Vagina (tissue), 2 donors: Measurements from ENCODE around the gene MTUS2. TPM values are rescaled to one million over a fixed set of nuclear protein-coding genes. Genes with fewer than 3 reads are reported as not detected.

Source experiments
- DNase-seq, 2 donors: peaks; one replicate each; pipeline ENCODE4 v3.0.0-alpha.2; 2017; ENCODE audit errors: extremely low spot score in 2 of 2
- H3K27ac ChIP-seq: fragments of 200-600 bp; sonication (generic); one replicate; pipeline ENCODE4 v1.5.1; 2019
- H3K27me3 ChIP-seq: fragments of 200-600 bp; sonication (generic); one replicate; pipeline ENCODE4 v1.5.1; 2019
- H3K36me3 ChIP-seq, 2 donors: fragments of 200-600 bp; sonication (generic); one replicate each; pipeline ENCODE4 v1.5.1; 2017 to 2019
- H3K4me1 ChIP-seq: fragments of 200-600 bp; sonication (generic); one replicate; pipeline ENCODE4 v1.5.1; 2019
- H3K4me3 ChIP-seq, 2 donors: fragments of 200-600 bp; sonication (generic); 1 replicate in 1 of 2; 2 replicates in 1 of 2; pipeline ENCODE4 v1.5.1; 2016 to 2019
- H3K9me3 ChIP-seq: fragments of 200-600 bp; sonication (generic); one replicate; pipeline ENCODE4 v1.5.1; 2019
- POLR2A ChIP-seq, 2 donors: fragments of 450-650 bp; IDR thresholded peaks; one replicate each; pipeline ENCODE4 v1.6.1; 2017; ENCODE audit warnings: antibody characterized with exemption in 2 of 2, mild to moderate bottlenecking in 2 of 2, moderate library complexity in 2 of 2
- POLR2AphosphoS5 ChIP-seq, 2 donors: sonication (generic); formaldehyde crosslinking; IDR thresholded peaks; one replicate each; pipeline ENCODE4 v1.9.0; 2017; ENCODE audit warnings: antibody characterized with exemption in 2 of 2, mild to moderate bottlenecking in 2 of 2, low read depth in 1 of 2; ENCODE audit not compliant: insufficient read depth in 1 of 2
- intact Hi-C: fragments of 100-400 bp; cut with DNase I; formaldehyde crosslinking; loops from one replicate; pipeline ENCODE4 v1.15.1; 2023
- total RNA-seq: library from RNA; depleted of rRNA; stranded (reverse); fragments of >200 nt; gene quantifications from one replicate; pipeline ENCODE4 v1.2.3, GENCODE V29; 2016
- TF ChIP-seq, protein P1 (sequence below), 3 experiments: fragments of 450-650 bp in 2 of 3; fragments of 200-600 bp in 1 of 3; sonication (generic) in 1 of 3; IDR thresholded peaks; one replicate each; pipeline ENCODE4 v1.5.1; 2017 to 2019; ENCODE audit warnings: antibody characterized with exemption in 3 of 3, mild to moderate bottlenecking in 2 of 3, moderate library complexity in 2 of 3

Gene MTUS2
- total RNA-seq, 1 donor from 2014 or later = 0.74 TPM

DNA sequence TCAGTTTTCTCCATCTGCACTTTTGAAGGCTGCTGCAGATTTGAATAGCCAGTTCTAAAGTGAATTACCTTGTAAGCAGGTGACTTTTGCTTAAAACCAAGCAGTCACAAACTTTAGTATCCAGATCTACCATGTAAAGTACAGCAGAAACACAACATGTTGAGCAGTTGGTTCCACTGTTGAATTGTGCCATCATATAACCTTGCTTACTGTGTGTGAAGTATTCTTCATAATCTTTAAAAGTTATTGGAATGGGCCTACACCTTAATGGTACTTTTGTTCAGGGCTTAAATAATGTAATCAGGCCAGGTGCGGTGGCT is 23.2 kb upstream of the MTUS2 start:
- no peak for DNase-seq
- Histone ChIP-seq H3K4me3 (no peak overlapping the region), H3K27me3 (no peaks in the 10 kb centered on the region), H3K36me3 (no peaks in the 10 kb centered on the region), H3K4me1 (no peaks in the 10 kb centered on the region), H3K9me3 (no peaks in the 10 kb centered on the region), H3K27ac (no peak overlapping the region)
- intact Hi-C loops = no loop called here
- TF ChIP-seq, protein P1, sequence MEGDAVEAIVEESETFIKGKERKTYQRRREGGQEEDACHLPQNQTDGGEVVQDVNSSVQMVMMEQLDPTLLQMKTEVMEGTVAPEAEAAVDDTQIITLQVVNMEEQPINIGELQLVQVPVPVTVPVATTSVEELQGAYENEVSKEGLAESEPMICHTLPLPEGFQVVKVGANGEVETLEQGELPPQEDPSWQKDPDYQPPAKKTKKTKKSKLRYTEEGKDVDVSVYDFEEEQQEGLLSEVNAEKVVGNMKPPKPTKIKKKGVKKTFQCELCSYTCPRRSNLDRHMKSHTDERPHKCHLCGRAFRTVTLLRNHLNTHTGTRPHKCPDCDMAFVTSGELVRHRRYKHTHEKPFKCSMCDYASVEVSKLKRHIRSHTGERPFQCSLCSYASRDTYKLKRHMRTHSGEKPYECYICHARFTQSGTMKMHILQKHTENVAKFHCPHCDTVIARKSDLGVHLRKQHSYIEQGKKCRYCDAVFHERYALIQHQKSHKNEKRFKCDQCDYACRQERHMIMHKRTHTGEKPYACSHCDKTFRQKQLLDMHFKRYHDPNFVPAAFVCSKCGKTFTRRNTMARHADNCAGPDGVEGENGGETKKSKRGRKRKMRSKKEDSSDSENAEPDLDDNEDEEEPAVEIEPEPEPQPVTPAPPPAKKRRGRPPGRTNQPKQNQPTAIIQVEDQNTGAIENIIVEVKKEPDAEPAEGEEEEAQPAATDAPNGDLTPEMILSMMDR (IDR thresholded peaks at IDR 0.05) = peak in 1 of 3 experiments; percentile 9
- TF ChIP-seq POLR2A (IDR thresholded peaks at IDR 0.05) = no peak

- Histone ChIP-seq H3K4me1 (no peaks in the 10 kb centered on the region), H3K9me3 (peaks cover 6% of the 10 kb centered on the region), H3K36me3 (no peaks in the 10 kb centered on the region), H3K27me3 (no peaks in the 10 kb centered on the region), H3K27ac (no peak overlapping the region), H3K4me3 (no peak overlapping the region)
- intact Hi-C loops = no loop called here
- TF ChIP-seq POLR2A (IDR thresholded peaks at IDR 0.05) = no peak
- TF ChIP-seq, protein P1 (IDR thresholded peaks at IDR 0.05) = no peak
- TF ChIP-seq POLR2AphosphoS5 (IDR thresholded peaks at IDR 0.05; ENCODE audit: insufficient read depth in 1 of 2, low read depth in 1 of 2) = no peak
- DNase-seq = no peak
These were observed 14.8 kb upstream of the MTUS2 start for GRCh38 chr13:28805193-28805819.

GRCh38 chr13:28817204-28817603 is 2.9 kb upstream of the MTUS2 start:
- DNase-seq = no peak
- Histone ChIP-seq H3K27ac (no peak overlapping the region), H3K36me3 (no peaks in the 10 kb centered on the region), H3K27me3 (no peaks in the 10 kb centered on the region), H3K4me3 (no peak overlapping the region), H3K9me3 (no peaks in the 10 kb centered on the region), H3K4me1 (peaks cover 11% of the 10 kb centered on the region)
- intact Hi-C loops = no loop called here
- TF ChIP-seq POLR2AphosphoS5 (IDR thresholded peaks at IDR 0.05; ENCODE audit: insufficient read depth in 1 of 2, low read depth in 1 of 2) = no peak
- TF ChIP-seq, protein P1 (IDR thresholded peaks at IDR 0.05) = no peak
- TF ChIP-seq POLR2A (IDR thresholded peaks at IDR 0.05) = no peak

DNA sequence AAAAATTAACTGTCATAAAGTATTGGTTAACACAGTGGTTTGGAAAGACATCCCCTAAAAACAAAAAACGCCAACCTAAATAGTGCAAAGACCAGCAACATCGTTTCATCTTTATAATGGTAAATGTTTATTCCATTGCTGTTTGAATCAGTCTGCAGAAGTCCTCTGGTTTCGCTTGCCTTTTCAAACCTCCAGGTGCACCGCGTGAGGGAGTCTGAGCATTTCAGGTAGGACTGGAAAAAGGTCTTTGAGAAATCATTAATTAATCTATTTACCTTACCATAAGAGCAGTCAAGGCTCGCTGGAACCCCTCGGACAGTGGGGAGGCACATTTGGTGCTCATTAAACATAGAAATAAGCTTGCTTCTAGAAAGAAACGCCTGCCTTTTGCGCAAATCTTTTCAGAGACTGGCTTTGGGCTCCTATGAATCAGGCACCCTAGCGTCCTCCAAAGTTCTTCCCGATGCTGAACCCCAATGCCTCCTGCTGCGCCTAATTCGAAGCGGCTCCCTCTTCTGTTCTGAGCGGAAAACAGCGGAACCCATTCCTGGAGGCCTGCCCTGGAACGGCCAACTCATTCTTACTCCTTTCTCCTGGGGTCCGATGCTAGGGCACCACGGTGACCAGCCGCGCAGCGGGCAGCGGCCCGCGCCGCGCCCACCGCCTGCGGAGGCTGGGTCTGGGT is 951 bp upstream of the MTUS2 start:
- intact Hi-C loops = no loop called here
- peak overlapping the region in 1 of 2 donors; percentile 36 for H3K4me3 ChIP-seq

DNA sequence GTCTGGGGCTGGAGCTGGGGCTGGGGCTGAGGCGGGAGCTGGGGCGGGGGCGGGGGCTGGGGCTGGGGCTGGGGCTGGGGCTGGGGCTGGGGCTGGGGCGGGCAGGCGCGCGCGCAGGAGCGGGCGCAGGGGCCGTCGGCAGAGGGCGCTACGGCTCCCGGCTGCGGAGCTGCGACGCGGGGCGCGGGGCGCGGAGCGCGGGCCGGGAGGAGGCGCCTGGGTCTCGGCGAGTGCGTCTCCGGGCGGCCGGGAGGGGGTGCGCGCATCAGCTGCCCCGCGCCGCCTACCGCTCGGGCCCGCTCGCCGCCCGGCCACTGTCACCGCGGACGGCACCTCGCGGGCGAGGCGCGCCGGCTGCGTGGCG is 422 bp upstream of the MTUS2 start:
- TF ChIP-seq, protein P1 (IDR thresholded peaks at IDR 0.05) = no peak
- TF ChIP-seq POLR2A (IDR thresholded peaks at IDR 0.05) (no peak), POLR2AphosphoS5 (IDR thresholded peaks at IDR 0.05; ENCODE audit: insufficient read depth in 1 of 2, low read depth in 1 of 2) (no peak)
- H3K4me3 ChIP-seq = peak overlapping the region in 1 of 2 donors; percentile 36
- no peaks in the 10 kb centered on the region for H3K27me3 ChIP-seq
- DNase-seq = no peak
- peaks cover 11% of the 10 kb centered on the region for H3K4me1 ChIP-seq
- no peak overlapping the region for H3K27ac ChIP-seq
- intact Hi-C loops = no loop called here
- H3K36me3 ChIP-seq = no peaks in the 10 kb centered on the region
- H3K9me3 ChIP-seq = no peaks in the 10 kb centered on the region

More for the DNA sequence above, 951 bp upstream of the MTUS2 start:
- Histone ChIP-seq H3K27me3 (no peaks in the 10 kb centered on the region), H3K36me3 (no peaks in the 10 kb centered on the region), H3K9me3 (no peaks in the 10 kb centered on the region), H3K4me1 (peaks cover 11% of the 10 kb centered on the region), H3K27ac (no peak overlapping the region)
- TF ChIP-seq POLR2A (IDR thresholded peaks at IDR 0.05) (no peak), POLR2AphosphoS5 (IDR thresholded peaks at IDR 0.05; ENCODE audit: insufficient read depth in 1 of 2, low read depth in 1 of 2) (no peak)
- TF ChIP-seq, protein P1 (IDR thresholded peaks at IDR 0.05) = no peak
- DNase-seq = no peak
